HG02798 (cell line): ENCODE data around the gene FEM1C.
A peak's percentile ranks its signal among the peaks of the same experiment; 100 is the strongest.
"Not testable (repeated sequence)": the region's sequence is repeated elsewhere in the genome, so short reads cannot be mapped to it uniquely, and the experiment has no call there.

Source experiments
- ATAC-seq: cut with Tn5 transposase; IDR thresholded peaks from one replicate; pipeline ENCODE4 v1.9.1; 2021; ENCODE audit warnings: mild to moderate bottlenecking; ENCODE audit not compliant: unreplicated experiment, poor library complexity

FEM1C gene

DNA sequence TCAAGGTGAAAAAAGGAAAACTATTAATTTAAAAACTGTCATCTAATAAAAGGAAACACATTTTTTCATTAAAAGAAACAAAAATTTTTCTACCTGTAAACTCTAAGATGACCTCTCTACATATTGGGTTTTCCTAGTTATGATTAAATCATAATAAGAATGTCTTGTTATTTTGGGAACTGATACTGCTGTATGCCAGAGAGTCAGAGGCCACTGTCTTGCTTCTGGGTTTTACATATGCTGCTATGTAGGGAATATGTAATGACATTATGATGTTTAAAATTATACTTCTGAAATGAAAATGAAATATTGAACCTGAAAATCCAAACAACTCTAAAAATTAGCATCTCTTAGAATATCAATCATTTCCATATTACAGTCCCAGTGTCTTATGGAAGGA, 63.7 kb downstream of the FEM1C start:
- ATAC-seq, result no peak

DNA sequence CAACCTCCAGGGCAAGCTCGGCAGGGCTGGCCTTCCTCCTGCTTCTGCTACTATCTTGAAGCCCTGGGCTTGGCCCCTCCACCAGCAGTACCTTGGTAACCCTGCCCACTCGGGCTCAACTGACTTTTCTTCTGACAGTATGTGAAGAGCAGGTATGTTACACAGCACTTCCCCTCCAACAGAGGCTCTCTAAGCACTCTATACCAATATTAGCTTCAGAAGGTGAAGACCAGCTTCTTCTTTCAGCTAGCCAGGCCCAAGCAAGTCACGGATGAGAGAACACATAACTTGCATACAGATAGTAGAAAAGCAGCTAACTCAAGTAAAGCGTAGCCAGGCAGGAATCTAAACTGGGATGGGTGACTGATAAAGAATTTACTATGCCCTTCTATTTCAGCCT, 64.3 kb downstream of the FEM1C start:
- ATAC-seq, result peak; percentile 69

DNA sequence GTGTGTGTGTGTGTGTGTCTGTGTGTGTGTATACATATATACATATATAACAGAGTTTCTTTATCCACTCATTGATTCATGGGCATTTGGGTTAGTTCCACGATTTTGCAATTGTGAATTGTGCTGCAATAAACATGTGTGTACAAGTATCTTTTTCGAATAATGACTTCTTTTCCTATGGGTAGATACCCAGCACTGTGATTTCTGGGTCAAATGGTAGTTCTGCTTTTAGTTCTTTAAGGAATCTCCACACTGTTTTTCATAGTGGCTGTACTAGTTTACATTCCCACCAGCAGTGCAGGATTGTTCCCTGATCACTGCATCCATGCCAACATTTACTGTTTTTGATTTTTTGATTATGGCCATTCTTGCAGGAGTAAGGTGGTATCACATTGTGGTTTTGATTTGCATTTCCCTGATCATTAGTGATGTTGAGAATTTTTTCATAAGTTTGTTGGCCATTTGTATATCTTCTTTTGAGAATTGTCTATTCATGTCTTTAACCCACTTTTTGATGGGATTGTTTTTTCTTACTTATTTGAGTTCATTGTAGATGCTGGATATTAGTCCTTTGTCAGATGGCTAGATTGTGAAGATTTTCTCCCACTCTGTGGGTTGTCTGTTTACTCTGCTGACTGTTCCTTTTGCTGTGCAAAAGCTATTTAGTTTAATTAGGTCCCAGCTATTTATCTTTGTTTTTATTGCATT, 65.3 kb downstream of the FEM1C start:
- ATAC-seq, result not testable (repeated sequence)

DNA sequence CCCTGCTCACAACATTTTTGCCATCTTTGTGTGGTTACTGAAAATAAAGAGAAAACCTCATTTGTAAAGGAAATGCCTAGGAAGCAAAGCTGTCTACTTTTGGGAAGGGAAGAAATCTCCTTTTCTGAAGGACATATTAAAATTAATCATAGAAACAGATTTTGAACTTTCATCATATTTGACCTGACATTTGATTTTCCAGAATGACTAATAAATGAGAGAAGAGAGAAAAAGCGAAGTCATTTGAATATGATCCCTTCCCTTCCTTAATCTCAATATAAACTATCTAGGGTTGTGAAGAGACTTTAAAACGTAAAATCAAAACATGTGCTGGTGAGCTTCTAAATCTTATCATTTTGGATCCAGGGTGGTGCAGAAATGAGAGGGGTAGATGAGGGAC, 66.3 kb downstream of the FEM1C start:
- ATAC-seq, result no peak

DNA sequence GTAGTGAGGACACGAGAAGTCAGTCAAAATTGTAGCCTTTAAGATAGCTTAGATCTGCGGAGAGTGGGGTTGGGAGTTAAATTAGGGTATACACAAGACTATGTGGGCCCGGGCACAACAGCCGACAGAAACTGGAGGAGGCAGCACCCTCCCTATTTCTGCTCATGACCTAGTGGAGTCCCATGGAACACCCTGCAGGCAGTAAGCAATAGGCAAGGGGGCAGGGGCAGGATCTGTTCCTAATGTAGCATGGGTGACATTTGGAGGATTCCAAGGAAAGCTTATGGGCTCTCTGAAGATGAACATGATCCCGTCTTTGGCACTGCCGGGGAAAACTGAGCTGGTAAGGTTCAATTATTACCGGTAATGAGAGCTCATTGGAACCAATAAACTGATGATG, 67.0 kb downstream of the FEM1C start:
- no peak for ATAC-seq

DNA sequence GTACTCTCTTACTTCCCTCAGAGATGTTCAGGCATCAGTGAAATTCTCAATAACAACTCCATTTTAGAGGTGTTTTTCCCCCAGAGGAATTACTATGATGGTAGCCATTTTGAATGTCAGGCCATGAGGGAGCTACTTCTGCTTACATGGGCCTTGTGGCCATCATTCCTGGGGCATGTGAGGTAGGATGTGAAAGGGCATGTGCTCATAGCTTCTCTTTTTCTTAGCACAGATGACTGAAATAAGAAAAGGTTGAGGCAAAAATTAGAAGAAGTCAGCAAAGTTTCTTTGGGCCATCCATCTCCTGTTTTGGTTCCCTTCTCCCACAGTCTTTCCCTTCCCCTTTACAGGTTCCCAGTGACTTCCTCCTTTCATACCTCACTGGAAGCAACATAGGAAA, 68.8 kb downstream of the FEM1C start:
- ATAC-seq, result no peak

DNA sequence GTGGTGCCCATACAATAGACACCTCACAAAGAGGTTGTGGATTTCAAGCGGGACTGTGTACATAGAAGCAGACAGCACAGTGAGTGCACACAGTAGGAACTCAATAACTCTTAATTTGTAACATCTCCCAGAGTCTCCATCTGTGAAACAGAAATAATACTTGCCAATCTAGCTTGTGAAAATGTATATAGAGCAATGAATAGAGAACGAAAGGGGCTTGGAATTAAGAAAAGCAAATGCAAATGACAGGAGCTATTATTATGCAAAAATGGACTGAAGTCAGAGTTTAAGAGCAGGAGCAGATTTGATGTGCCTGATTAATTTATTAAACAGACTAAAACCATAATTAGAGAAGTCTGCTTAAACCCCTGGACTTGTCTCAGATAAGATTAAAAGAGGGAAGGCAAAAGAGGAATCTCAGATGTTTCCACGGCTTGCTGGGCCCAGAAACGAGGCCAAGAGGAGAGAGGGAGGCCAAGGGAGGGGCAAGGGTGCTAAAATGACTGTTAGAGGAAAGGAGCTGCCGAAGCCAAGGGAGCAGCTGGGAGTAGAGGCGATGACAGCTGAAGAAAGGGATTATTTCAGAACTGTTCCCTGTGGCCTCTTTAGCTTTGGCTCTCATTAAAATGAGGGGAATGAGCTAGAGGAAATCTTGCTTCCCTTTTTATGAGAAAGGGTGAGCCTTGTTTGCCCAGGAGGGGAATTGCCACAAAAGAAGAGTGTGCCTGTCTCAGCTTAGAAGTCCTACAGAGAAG, 72.1 kb downstream of the FEM1C start:
- no peak for ATAC-seq

DNA sequence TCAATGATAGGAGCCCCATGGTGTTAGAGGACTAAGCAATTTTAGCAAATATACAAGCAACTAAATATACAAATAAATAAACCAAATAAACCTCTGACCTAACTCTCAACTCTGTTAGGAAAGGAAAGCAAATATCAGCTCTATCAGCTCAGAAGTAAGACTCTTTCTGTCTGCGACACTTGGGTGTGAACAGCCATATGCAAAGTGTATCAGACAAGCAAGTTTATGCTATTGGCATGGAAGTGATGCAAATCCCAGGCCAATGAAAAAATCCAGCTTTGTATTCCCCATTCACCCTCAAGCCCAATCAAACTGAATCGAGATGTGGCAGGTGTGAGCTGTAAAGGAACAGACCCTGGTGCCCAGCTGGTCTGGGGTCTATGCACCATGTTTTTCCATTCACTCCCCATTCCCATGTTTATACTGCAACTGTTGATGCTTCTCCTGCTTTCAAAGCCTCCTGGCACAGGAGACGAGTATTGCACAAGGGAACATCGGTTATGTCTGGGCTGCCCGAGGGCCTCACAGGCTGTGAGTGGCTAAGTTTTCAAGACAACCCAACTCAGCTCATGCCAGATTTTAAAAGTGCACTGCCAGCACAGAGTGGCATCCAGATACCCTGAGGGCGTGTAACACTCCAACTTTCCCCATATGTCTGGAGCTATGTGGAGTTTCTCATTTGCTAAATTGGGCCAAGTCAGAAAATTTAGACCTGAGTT, 73.1 kb downstream of the FEM1C start:
- ATAC-seq, result no peak

DNA sequence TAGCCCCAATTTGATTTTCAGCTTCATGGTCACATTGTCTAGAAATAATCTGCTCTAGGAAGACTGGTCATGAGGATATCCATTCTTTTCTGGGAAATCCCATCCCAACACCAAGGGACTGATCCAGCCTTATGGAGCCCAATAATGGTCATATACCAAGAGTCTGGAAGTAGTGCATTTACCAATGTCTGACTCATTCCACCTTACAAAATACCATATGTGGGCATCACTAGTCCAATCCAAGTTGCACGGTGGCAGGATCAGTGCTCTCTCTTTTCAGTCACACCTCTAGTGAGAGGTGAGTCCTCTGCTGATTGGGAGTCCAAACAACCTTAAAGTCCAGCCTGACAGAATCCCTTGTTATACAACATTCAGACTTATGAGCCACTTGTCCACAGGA, 73.7 kb downstream of the FEM1C start:
- no peak for ATAC-seq
